Astrocyte of the cerebellum (primary cell): ENCODE measurements around the gene DISC1.
"Not testable (repeated sequence)": the region's sequence is repeated elsewhere in the genome, so short reads cannot be mapped to it uniquely, and the experiment has no call there.

Source experiments
- DNase-seq: peaks from one replicate; pipeline ENCODE4 v3.0.0-alpha.2; 2011; ENCODE audit warnings: low read depth
- H3K4me3 ChIP-seq: 2 replicates; pipeline ENCODE4 v1.5.1; 2011; ENCODE audit warnings: mild to moderate bottlenecking, low read depth, low read length, moderate library complexity
- in situ Hi-C: cut with HindIII; loops from 2 replicates; pipeline ENCODE4 v1.10.0; 2017; ENCODE audit warnings: low sequenced_read_pairs
- TF ChIP-seq, protein P1 (sequence below): IDR thresholded peaks from 2 replicates; pipeline ENCODE4 v1.5.1; 2012; ENCODE audit warnings: low read length, low read depth, moderate library complexity, mild to moderate bottlenecking; ENCODE audit errors: missing control alignments

The DISC1 gene

DNA sequence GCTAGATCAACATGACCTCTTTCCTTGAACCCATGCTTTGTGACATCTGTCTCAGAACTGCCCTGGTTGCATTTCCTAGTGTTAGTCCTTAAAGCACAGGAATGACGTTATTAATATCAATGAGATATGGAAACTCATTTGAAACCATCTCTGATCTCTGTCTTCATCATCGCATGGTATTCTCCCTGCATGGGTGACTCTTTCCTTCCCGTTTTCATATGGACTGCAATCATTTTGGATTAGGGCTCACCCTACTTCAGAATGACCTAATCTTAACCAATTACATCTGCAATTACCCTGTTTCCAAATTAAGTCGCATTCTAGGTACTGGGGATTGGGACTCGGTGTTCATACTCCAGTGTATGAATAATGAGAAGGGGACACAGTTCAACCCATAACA, 41.7 kb upstream of the DISC1 start:
- no peak overlapping the region for H3K4me3 ChIP-seq
- TF ChIP-seq, protein P1, sequence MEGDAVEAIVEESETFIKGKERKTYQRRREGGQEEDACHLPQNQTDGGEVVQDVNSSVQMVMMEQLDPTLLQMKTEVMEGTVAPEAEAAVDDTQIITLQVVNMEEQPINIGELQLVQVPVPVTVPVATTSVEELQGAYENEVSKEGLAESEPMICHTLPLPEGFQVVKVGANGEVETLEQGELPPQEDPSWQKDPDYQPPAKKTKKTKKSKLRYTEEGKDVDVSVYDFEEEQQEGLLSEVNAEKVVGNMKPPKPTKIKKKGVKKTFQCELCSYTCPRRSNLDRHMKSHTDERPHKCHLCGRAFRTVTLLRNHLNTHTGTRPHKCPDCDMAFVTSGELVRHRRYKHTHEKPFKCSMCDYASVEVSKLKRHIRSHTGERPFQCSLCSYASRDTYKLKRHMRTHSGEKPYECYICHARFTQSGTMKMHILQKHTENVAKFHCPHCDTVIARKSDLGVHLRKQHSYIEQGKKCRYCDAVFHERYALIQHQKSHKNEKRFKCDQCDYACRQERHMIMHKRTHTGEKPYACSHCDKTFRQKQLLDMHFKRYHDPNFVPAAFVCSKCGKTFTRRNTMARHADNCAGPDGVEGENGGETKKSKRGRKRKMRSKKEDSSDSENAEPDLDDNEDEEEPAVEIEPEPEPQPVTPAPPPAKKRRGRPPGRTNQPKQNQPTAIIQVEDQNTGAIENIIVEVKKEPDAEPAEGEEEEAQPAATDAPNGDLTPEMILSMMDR = no peak
- no peak for DNase-seq
- in situ Hi-C loops = loop anchor here (25.0 kb wide), 1 partner anchor 223 kb away; no protein-coding TSS in a partner anchor

DNA sequence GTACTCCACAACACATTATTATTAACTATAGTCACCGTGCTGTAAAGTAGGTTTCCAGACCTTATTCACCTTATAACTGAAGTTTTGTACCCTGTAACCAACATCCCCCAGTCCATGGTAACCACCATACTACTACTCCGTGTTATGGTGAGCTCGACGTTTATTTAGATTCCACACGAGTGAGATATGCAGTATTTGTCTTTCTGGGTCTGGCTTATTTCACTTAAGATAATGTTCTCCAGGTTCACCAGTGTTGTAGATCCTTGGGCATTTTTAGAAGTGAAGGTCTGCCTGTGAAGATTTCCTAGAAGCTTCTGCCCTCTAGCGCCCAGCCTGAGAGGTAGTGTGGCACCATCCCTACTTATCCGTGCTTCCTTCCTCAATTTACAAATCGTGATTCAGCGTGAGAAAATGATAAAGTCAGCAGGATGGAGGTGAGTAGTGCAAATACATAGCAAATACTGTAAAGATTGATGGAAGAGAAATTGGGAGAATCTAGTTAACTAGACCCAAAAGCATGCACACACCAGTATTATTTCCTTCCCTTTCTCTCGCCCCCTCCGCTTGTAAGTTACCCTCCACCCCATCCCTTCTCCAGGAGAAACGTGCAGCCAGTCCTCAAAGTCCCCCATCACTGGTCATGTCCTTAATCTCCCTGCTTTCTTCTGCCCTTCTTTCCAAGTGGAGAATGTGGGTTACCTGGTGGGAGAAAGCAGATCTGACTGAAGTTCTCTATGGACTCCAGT, 36.0 kb upstream of the DISC1 start:
- in situ Hi-C loops = loop anchor here (25.0 kb wide), 1 partner anchor 228 kb away; no protein-coding TSS in a partner anchor
- no peak overlapping the region for H3K4me3 ChIP-seq
- TF ChIP-seq, protein P1 = peak; percentile 84
- DNase-seq = peak; percentile 49

DNA sequence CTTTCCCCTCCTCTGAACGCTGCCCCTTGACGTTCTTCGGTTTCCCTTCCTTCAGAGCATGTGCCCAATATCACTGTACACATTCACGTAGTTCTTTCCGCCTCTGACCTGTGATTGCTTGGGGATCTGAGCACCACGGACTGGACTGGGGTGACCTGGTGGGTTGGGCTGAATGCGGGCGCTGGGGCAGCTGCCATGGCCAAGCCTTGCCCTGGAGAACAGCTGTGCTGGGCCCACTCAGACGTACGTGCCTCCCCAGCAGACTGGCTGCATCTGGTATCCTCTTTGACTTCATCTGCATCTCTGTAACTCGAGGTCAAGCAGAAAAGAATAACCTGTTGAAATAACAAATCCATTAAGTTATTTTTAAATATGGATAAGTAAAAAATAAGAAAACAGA, 35.1 kb upstream of the DISC1 start:
- in situ Hi-C loops = loop anchor here (25.0 kb wide), 1 partner anchor 229 kb away; no protein-coding TSS in a partner anchor
- no peak overlapping the region for H3K4me3 ChIP-seq
- no peak for DNase-seq
- TF ChIP-seq, protein P1 = no peak

DNA sequence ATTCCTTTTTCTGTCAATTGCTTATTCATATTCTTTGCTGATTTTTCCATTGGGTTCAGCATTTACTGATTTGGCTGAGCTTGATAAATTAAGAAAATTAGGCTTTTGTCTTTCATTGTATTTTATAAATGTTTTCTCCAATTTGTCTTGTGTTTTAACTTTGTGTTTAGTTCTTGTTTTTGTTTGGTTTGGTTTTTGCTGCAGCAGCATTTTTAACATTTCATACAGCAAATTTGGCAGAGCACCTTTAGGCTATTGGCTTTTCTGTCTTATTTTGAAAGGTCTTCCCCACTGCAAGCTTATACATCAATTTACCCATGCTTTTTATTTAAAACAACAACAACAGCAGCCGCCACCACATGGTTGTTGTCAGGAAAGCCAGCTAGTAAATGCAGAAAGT, 33.8 kb upstream of the DISC1 start:
- no peak overlapping the region for H3K4me3 ChIP-seq
- no peak for DNase-seq
- TF ChIP-seq, protein P1 = no peak
- in situ Hi-C loops = loop anchor here (25.0 kb wide), 1 partner anchor 231 kb away; no protein-coding TSS in a partner anchor

DNA sequence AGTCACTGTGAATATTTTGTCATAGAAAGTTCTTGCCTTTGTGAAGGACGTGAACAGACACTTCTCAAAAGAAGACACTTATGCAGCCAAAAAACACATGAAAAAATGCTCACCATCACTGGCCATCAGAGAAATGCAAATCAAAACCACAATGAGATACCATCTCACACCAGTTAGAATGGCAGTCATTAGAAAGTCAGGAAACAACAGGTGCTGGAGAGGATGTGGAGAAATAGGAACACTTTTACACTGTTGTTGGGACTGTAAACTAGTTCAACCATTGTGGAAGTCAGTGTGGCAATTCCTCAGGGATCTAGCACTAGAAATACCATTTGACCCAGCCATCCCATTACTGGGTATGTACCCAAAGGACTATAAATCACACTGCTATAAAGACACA, 33.3 kb upstream of the DISC1 start:
- in situ Hi-C loops = loop anchor here (25.0 kb wide), 1 partner anchor 231 kb away; no protein-coding TSS in a partner anchor
- not testable (repeated sequence) for DNase-seq, H3K4me3 ChIP-seq

DNA sequence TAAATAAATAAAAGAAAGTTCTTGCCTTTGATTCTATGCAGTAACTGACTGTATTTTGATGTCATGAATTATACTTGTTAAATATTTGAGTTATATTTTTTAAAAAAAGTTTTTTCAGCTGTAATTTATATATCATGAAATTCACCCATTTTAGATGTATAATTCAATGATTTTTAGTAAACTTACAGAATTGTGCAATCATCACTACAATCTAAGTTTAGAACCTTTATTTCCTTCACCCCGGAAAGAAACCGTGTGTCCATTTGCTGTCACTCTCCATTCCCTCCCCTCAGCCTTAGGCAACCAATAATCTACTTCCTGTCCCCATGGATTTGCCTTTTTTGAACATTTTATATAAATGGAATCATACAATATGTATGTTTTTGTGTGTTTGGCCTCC, 32.5 kb upstream of the DISC1 start:
- TF ChIP-seq, protein P1 = no peak
- DNase-seq = no peak
- no peak overlapping the region for H3K4me3 ChIP-seq
- in situ Hi-C loops = loop anchor here (25.0 kb wide), 1 partner anchor 232 kb away; no protein-coding TSS in a partner anchor

DNA sequence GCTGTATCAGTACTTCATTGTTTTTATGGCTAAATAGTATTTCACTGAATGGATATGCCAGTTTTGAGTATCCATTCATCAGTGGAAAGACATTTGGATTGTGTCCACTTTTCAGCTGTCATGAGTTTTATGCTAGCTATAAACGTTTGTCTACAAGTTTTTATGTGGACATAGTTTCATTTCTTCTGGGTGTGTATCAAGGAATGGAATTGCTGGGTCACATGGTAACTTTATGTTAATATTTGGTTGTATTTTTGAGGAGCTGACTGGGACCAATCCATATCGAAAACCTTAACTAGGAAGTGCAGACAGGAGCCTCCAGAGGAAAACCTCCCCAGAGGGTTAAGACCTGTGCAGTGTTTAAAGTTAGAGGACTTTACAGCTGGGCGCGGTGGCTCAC, 31.8 kb upstream of the DISC1 start:
- no peak overlapping the region for H3K4me3 ChIP-seq
- DNase-seq = no peak
- in situ Hi-C loops = loop anchor here (25.0 kb wide), 1 partner anchor 232 kb away; no protein-coding TSS in a partner anchor
- TF ChIP-seq, protein P1 = no peak
